HG02885 (cell line): ENCODE results near the gene CTRB2.
"Not testable (repeated sequence)": the region's sequence is repeated elsewhere in the genome, so short reads cannot be mapped to it uniquely, and the experiment has no call there.

Experiments used
- ATAC-seq: cut with Tn5 transposase; IDR thresholded peaks from one replicate; pipeline ENCODE4 v1.9.1; 2021; ENCODE audit warnings: mild to moderate bottlenecking; ENCODE audit not compliant: unreplicated experiment, poor library complexity

CTRB2 gene

DNA sequence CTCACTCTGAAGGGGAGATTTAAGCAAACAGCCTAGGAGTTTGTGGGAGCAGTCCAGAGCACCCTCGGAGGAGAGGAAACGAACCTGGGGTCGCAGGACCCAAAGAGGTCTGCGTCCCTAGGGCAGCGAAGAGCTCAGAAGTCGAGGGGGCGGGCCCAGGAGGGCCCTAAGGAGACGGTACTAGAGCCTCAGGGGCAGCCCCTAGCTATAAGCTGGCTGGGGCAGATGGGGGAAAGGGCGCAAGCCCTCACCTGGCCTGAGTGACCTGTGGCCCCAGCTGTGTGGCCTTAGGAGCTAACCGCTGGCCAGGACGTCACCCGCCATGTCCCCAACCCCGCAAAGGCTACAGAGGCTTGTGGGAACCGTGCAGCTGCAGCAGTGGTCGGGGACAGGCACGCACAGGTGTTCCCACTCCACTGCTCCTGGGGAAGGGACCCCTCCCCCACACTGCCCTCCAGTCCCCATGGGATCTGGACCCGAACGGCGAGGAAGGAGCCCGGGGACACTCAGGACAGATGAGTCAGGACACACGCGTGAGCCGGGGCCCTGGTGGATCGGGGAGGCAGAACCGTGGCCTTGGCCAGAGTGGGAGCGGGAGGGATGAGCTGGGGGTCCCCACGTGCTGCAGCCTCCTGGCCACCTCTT is 2.0 kb upstream of the CTRB2 start:
- ATAC-seq: no peak

DNA sequence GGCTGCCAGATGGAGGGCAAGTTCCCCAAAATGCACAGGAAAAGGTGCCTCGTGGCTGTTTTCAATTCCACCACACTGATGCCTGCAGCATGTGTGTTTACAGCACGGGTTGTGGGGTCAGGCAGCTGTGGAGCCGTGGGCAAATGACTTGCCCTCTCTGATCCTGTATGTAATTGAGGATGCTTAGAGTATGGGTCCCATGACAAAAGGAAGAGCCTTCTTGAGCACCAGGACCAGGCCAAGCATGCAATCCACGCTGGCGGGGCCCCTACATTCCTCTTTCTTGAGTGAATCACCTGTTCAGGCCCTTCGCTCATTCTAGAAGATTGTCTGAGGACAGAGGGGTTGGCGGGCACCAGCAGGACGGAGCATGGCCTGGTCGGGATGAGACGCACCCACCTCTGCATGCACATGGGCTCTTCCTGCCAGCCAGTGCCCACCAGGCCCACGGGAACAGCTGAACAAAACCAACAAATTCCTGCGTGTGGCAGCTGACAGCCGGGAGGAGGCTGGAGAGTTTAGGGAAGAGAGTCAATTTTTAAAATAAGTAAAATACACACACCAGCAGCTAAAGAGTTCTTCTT is 1.4 kb upstream of the CTRB2 start:
- ATAC-seq: no peak

DNA sequence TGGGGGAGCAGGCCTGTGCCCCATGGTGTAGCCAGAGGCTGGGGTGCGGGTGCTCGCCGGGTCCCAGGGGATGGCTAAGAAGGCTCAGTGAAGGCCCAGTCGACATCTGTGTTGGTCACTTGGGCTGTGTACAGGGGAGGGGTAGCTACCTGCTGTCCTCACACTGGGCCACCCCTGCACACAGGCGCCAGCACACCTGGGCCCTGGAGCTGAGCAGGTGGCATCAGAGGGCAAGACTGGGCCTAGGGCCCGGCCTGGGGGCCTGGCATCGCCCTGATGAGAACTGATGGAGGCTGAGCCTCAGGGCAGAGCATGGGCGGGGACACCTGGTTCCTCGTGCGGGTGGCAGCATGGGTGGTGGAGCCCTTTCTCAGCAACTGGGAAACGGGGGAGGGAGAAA is 870 bp upstream of the CTRB2 start:
- no peak for ATAC-seq

DNA sequence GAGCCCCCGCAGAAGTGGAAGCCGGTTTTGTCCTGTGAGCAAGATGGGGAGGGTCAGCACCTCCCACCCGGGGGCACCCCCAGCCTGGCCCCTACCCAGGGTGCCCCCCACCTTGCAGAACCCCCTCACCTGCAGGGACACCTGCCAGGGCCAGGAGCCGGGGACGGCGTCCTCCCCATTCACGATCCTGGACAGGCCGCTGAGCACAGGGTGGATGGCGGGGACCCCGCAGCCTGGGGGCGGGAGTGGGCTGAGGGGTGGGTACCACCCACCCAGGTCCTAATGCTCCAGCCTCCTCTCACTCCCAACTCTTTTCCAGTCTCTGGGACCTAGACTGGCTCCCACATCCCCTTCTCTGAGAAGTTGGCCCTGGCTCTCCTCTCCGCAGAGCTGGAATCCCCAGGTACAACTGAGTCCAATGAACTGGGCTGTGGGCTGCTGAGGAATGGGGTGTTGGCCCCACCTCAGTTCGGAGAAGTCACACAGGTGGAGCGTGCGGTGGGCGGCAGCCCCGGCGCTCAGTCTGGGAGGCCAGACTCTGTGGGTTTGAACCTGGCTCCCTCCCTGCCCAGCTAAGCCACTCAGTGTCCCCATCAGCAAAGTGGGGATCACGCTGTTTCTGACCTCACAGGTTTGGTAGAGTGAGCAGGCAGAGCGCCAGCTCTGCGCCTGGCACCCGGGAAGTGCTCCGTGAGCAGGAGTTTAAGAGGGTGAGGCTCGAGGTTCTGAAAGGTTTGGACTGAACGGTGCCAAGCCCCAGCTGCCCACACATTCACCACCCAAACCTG is 806 bp downstream of the CTRB2 start:
- ATAC-seq: not testable (repeated sequence)

DNA sequence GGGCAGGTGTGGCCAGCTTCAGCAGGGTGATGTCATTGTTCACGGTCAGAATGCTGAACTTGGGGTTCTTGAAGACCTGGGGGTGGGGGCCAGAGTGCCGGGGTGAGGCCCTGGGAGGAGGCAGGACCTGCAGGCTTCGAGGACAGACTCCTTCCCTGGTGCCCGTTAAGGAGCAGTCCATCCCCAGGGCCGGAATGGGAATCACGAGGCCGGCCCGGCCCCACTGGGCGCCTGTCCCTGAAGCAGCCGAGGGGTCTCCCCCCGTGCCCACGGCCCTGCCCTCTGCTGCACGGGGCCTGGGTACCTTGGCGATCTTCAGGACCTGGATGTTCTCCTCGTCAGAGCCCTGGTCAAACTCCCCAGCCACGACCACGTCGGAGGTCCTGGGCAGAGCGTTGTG is 1.5 kb downstream of the CTRB2 start:
- not testable (repeated sequence) for ATAC-seq

DNA sequence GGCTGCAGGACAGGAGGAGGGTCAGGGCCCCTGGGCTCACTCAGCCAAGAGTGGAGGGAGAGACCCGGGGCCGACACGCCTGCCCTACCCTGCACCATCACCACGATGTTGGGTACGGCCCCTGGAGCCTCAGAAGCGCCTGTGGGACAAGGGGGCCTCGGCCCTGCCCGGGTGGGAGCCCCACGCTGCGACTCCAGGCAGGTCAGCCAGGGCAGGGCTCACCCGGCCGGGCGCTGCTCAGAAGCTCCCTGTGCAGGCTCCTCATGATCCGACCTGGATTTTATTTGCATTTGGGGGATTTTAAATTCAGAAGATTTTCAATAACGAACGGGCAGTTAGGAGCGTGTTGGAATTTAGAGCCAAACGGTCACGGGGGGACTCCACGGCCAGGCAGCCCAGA is 2.1 kb downstream of the CTRB2 start:
- not testable (repeated sequence) for ATAC-seq

DNA sequence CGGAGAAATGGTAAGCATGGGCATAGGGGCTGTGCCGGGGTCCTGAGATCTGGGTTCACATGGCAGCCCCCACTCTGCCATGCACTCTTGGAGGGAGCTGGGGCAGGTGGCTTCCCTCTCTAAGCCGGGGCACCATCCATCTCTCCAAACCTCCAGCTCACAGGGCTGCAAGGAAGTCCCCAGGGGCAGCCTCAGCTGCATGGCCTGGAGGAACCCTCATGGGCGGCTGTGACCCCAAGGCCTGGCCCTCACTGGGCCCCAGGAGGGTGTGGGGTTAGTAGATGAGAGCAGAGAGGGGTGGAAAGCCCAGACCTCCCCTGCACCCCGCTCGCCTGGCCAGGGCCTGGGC is 2.6 kb downstream of the CTRB2 start:
- ATAC-seq: no peak

DNA sequence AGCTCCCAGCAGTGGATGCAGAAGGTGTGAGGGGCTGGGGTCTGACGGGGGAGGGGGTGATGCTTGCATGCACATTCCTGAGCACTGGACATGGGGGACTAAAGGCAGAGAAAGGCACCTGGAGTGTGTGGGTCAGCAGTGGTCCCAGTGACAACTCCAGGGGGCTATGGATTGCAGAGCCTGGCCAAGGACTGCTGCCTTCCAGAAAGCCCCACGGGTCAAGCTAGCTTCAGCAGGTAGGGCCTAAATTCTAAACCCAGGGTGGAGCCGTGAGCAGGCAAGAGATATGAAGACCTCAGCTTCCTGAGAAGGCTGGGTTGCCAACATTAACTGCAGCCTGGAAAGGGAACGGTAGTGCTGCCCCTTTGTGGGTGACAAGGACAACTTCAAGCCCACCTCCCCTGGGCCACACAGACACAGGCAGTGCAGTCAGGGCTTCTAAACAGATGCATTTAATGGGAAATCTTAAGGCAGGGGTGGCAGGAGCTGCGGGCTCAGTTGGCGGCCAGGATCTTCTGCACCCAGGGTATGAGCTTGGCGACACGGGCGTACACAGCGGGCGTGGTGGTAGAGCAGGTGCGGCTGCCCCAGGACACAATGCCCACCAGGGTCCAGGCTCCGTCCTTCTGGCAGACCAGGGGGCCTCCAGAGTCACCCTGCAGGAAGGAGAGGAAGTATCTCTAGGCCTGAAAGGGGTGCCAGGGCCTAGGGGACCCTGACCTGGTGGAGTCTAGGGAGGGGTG is 3.1 kb downstream of the CTRB2 start:
- ATAC-seq: no peak

DNA sequence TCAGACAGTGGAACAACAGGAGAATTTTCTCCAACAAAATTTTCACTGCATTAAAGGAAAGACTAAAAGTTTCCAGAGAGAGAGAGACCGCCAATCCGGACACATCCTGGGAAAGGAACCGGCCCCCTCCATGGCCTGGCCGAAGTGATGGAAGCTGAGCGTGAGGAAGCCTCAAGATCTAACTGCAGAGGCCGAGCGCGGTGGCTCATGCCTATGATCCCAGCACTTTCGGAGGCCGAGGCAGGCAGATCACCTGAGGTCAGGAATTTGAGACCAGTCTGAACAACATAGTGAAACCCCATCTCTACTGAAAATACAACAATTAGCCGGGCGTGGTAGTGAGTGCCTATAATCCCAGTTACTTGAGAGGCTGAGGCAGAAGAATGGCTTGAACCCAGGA is 3.9 kb downstream of the CTRB2 start:
- ATAC-seq: no peak

DNA sequence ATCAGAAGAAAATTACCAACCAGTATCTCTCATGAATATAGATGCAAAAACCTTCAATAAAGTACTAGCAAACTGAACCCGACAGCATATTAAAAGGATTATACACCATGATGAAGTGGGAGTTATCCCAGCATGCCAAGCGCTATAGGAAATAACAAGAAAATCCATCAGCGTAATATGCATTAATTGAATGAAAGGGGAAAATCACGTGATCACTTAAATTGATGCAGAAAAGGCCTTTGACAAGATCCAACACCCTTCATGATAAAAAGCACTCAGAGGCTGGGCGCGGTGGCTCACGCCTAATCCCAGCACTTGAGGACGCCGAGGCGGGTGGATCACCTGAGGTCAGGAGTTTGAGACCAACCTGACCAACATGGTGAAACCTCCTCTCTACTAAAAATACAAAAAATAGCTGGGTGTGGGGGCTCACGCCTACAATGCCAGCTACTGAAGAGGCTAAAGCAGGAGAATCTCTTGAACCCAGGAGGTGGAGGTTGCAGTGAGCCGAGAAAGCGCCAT is 4.8 kb downstream of the CTRB2 start:
- ATAC-seq: no peak

DNA sequence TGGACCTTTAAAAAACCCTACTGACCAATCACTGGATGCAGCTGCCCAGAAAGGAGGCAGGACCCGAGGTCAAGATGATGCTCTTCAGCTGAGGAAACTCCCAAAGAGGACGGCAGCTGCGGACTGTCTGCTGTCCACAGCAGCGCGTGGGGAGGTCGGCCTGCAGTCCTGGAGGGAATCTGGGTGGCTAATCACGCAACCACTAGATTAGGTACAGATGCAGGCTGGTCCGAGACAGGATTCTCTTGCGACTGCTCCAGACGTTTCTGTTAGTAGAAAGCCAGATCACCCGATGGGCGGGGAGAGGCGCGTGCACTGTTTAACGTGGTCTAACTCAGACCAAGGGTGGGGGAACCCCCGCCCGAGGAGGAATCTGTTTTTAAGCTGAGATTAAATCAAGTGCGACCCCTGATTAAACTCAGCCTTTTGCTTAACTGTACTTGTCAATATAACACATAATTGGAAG is 8.8 kb downstream of the CTRB2 start:
- no peak for ATAC-seq

DNA sequence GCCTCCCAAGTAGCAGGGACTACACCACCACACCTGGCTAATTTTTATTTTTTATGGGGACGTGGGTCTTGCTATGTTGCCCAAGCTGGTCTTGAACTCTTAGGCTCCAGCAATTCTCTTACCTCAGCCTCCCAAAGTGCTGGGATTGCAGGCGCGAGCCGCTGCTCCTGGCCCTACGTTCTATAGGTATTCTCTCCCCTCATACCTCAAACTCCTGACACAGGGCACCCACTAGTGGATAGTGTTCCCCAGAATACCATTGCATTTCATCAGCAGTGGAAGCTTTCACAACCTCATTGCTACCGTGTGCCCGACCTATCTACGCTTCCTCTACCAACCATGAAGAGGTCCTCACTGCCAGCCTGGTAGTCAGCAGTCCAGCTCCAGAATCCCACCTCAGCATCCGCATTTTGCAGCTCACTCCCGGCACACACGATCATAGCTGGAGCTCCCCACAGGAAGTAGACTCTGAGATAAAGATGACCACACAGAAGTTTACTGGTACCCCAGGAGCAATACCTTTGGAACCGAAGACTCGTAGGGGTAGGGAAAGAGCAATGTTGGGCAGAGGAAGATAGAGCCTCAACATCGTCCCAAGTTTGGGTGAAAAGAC is 9.3 kb downstream of the CTRB2 start:
- no peak for ATAC-seq

DNA sequence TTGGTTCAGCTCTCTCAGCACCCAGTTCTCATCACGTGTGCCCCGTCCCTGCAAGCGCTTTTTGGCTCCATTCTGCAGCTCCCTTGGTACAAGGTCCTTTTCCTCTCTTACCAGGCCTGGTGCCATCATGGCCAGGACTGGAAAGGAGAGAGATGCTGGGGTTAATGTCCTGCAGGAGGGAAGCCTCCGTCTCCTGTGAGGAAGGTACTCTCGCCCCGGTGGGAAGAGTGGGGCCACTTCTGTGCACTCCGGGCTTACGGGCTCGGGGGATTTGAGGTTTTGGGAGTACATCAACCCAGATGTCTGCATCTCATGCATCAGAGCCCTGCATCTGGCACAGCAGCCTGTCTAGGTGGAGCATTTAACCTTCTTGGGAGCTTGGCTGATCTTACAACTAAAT is 10.1 kb downstream of the CTRB2 start:
- ATAC-seq: no peak

DNA sequence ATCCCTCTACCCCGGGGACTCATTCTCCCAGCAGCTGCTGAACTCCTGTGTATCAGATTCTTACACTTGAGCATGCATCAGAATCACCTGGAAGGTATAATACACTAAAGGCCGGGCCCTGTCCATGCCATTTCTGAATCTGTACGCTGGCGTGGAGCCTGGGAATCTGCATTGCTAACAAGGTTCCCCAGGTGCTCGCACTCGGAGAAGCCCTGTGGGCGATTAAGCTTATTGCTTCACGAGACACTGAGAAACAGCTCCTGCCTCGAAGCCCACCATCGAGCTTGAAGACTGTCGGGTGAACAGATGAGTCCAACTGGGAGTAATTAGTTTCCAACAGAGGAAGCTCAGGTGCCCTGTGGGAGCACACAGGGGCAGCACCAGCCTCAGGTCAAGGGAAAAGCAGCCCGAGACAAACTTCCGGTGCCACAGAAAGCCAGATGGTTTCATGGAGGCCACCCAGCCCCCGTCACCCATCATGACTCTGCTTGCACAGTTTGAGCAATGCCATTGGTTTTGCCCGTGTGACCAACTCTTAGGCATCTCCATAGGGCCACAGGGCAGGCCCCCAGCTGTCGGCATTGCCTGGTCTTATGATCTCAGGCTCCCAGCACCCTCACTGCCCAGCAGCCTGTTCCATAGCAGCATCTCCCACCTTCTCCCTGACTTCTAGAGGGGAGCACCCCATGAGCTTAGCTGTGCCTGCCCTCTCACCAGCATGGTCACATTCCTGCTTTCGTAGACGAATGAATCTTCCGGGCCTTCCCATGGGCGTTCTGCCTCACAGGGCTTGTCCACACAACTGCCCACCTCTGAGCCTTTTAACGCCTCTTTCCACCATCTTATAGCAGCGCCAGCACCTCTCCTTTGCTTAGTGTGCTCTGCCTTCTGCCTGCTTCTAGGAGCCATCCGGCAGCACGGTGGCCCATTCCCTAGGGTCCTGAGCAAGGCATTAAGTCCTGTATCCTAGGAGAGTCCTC is 10.9 kb downstream of the CTRB2 start:
- no peak for ATAC-seq

DNA sequence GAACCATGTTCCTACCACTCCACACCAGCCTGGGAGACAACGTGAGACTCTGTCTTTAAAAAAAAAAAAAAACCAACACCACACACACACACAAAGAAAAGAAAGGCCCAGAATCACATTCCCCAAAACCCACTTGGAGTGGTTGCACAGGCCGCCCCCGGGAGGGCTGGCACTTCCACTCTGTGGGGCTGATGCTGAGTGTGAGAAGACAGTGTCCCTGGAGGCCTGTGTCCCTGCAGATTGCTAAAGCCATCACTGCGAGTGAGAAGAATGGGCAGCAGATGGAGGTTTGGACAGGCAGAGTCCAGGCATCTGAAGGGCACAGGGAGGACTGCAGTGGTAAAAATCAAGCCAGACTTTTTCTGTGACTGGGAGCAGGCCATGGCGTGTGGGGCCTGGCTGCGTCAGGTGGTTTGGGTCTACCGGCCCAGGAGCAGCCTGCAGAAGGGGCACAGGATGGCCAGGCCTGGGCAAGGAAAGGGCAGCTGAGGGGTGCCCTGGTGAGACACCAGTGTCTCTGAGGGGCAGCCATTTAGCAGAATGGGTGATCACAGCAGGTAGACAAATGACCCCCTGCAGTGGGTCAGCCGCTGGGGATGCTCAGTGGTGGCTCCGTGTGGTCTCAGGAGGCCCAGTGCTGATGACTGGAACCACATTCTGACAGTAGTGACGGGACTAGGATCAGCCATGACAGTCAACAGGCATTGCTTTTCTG is 13.1 kb downstream of the CTRB2 start:
- no peak for ATAC-seq

DNA sequence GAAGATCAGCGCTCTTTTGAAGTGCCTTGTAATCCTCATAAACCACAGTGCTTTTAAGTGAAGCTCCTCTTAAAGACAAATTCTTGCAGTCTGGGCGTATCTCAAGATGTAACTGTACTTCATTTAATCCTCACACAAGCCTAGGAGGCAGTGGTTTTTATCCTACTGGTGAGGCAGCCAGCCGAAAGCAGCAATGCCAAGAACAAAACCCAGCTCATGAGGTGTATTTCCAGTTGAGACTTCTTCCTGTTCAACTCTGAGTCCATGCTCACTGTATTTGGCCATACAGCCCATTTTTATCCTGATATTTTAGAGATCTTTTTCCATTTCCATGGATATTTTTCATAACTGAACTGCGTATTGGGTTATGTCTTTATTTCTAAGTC is 13.7 kb downstream of the CTRB2 start:
- ATAC-seq: no peak

DNA sequence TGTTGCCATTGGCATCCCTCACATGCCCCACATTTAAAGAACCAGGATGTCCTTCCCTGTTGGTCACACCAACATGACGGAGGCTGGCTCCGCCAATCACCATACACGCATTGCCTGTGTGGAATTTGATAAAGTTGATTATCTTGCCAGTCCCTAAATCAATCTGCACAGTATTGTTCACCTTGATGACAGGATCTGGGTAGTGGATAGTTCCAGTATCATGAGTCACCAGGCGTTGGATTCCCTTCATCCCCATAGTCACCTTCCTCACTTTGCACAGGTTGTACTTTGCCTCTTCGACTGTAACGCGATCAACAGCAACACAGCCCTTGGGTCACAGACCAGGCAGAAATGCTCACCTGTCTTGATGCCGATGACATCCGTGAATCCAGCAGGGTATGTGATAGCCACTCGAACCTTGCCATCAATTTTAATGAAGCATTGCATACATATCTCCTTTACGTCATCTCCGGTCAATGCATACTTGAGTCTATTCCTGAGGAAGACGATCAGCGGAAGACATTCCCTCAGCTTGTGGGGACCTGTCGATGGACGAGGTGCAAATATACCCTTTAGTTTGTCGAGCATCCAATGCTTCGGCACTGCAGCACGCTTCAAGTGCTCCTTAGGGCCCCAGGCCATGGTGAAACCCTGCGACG is 14.2 kb downstream of the CTRB2 start:
- no peak for ATAC-seq

DNA sequence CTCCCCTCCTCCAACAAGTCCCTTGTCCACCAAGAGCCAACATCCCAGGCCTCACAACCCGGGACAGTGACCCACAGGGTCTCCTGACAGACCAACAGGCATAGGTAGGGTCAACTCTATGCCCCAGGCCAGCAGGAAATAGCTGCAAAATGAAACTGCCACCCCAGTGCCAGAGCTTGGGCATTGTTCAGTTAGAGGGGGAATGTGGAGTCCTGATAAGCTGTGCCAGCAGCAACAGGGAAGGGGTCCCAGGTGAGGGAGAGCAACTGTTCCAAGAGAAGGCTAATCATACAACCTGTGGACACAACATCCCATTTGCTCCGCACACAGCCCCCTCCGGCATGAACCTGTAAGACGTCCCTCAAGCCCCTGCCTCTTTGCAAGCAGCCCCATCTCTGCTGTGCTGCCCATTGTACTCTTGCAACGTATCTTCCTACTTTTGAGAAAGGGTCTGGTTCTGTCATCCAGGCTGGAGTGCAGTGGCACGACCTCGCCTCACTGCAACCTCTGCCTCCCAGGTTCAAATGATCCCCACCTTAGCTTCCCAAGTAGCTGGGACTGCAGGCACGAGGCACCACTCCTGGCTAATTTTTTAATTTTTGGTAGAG is 17.2 kb downstream of the CTRB2 start:
- ATAC-seq: no peak
